Daoy (cell line): Measurements from ENCODE around the gene KCNE2. TPM values are rescaled to one million over a fixed set of nuclear protein-coding genes. Genes with fewer than 3 reads are reported as not detected.

Experiments
- DNase-seq: peaks from one replicate; pipeline ENCODE4 v3.0.0-alpha.2; 2015; ENCODE audit warnings: low read depth
- total RNA-seq: library from RNA; depleted of rRNA; stranded (reverse); fragments of >200 nt; shearing (Covaris generic); gene quantifications from 2 replicates; pipeline ENCODE4 v1.2.3, GENCODE V29; 2014; rRNA removed

KCNE2 gene
- total RNA-seq, result not detected in 2 replicates

GRCh38 chr21:34363733-34364132 is at the start of gene KCNE2:
Gene KCNE2, plus strand, starts transcription at chr21:34364006. Its CDS starts 6,473 bp downstream, at chr21:34370479.
- no peak for DNase-seq

DNA sequence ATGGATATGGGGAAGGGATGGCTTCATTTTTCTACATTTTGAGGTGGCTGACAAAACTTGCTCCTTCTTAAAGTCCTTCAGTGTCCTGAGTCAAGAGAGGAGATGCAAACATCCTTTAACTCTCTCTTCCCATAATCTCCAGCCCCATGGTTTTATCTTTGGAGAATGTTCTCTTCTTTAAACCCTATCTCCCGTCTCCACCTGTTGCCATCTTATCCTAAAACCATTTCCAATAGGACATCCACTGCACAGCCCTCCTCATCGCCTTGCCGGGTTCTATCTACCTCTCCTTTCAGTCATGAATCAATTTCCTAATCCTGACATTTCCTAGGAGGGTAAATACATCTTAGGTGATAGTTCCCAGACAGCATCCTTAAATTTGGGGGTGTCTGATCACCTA is 44.2 kb upstream of the KCNE2 start:
- no peak for DNase-seq

GRCh38 chr21:34320011-34320410 is 43.8 kb upstream of the KCNE2 start:
- DNase-seq, result no peak

- no peak for DNase-seq
Measured at GRCh38 chr21:34330055-34330454, 33.8 kb upstream of the KCNE2 start.

GRCh38 chr21:34331726-34332125 is 32.1 kb upstream of the KCNE2 start:
- no peak for DNase-seq

DNA sequence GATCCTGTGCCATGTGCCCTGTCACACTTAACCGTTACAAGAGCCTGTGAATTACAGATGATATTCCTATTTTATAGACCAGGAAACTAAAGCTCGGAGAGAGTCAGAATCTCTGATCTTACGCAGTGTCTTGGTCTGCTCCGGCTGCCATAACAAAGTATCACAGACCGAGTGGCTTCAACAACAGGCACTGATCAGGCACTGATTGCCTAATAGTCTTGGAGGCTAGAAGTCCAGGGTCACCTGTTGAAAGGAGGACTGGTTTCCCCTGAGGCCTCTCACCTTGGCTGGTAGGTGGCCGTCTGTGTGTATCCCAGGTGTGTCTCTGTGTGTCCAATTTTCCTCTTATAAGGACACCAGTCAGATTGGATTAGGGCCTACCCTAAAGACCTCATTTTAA is 31.5 kb upstream of the KCNE2 start:
- no peak for DNase-seq

DNA sequence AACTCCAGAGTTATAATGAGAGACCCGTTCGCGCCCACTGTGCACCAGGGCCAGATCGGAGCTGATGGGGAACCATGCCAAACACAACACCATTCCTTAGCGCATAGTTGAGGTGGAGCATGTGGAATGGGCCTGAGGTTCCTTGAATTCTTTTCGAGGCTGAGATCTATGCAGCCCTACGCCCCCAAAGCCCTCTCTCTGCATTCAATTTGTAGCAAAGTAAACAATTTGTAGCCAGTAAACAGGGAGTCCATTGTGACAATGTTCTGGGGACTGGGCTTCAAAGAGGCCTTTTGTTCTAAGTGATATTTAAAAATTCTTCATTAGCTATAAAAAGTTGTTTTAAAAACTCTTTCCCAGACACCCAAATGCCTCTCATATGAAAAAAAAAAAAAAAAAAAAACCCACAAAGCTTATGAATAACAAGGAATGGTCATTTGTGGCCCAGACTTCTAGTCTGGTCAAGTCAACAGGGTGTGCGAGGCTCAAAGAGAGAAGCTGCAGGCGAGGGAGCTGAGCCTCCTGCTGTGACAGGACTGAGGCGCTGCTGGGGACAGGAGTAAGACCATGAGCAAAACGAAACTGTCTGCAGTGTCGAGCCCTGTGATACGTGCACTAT is 30.6 kb upstream of the KCNE2 start:
- peak; percentile 70 for DNase-seq

DNA sequence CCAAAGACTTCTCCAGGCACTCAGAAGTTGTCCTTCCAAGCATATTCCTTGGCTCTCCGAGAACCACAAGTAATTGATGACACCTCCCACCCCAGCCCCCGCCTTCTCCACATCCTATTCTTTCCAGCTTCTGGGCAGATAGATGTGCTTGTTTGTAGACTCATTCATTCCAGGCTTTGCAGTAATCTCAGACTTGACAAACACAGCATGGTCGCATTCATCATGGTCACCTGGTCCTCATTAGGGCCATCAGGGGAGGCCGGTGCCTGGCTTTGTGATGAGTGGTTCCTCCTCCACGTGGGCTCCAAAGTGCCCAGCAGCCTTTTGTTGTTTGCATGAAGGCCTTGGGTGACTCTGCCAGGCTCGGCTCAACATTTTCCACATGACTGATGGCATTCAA is 28.5 kb upstream of the KCNE2 start:
- DNase-seq, result no peak

GRCh38 chr21:34336245-34336644 is 27.6 kb upstream of the KCNE2 start:
- peak; percentile 62 for DNase-seq

- DNase-seq, result peak; percentile 83
Measured at GRCh38 chr21:34336756-34337391, 26.9 kb upstream of the KCNE2 start.

- no peak for DNase-seq
Measured at GRCh38 chr21:34337741-34338140, 26.1 kb upstream of the KCNE2 start.

GRCh38 chr21:34338226-34338625 is 25.6 kb upstream of the KCNE2 start:
- DNase-seq, result no peak

DNA sequence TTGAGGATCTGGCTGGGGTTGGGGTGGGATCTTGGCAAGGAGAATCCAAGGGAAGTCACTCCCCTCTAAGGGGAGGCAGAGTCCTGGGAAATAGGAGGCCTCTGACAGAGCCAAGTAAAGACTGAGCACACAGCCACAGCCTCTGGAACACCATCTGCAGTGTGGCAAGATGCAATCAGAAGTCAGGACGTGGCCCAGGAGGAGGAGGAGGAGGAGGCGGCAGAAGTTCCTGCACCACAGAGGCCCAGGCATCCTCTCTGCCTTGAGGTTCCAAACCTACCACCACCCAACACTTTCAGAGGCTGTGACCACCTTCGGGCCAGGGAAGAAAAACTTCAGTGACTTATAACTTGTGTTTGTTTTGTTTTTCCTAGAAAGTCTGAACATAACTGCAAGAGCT is 23.7 kb upstream of the KCNE2 start:
- no peak for DNase-seq

- no peak for DNase-seq
Measured at GRCh38 chr21:34342476-34342875, 21.3 kb upstream of the KCNE2 start.

DNA sequence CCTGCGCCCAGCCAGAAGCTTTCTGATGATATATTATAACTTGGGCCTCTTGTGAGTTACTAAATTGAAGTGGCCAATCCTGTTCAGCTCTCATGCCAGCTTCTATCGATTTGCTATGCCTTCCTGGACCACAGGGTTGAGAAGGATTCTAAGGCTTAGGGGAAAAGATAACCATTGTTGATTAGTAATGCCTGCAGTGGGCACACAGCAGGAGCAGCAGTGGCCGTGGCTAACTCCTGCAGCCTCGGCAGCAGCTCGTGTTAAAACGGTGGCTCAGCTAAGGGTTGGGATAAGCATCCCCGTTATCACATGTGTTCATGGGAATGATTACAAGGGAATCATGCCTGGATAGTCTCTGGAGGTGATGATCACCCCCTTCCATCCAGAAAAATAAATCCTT is 20.5 kb upstream of the KCNE2 start:
- no peak for DNase-seq

DNA sequence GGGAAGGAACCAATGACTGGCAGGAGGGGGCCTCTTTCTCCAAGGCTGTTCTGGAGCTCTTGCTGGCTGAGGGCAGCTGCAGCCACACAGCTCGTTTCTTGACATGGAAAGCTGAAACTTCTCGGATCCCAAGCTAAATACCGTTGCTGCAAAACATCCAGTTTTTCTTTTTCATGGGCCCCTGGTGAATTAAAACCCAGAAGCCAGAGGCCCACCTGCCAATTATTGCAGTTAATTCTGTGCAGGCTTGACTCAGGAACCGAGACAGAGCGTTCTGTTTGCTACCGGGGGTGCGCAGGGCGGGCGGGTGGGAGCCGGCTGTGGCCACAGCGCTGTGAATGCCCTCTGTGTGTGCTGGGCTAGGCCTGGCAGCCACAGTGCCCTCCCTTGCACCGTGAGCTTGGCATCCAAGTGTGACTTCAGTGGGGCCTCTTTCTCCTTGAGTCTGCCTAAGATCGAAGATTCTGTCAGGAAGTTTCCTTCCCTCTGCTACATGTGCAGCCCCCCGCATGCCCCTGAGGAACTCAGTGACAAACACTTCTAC is 19.9 kb upstream of the KCNE2 start:
- DNase-seq, result no peak

DNA sequence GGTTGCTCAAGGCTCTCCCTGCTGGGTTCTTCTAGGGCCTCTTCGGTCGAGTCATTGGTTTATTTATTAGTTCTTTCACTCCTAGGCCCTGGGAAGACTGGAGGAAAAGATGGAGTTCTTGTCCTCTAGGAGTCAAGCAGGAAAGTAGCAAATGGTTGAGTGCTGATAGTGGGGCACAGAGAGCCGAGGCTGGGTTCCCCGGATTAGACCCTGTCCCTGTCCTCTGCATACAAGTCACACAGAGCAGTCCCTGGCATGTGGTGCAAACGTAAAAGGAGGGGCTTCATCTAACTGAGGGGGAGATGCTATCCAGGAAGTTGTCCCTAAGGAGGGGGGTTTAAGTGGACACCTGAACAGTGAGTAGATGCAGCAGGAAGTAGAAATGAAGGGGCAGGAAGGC is 19.2 kb upstream of the KCNE2 start:
- no peak for DNase-seq

GRCh38 chr21:34345091-34345871 is 18.5 kb upstream of the KCNE2 start:
- DNase-seq, result no peak

- no peak for DNase-seq
Measured at GRCh38 chr21:34345892-34346291, 17.9 kb upstream of the KCNE2 start.

GRCh38 chr21:34348890-34349519 is 14.8 kb upstream of the KCNE2 start:
- no peak for DNase-seq

GRCh38 chr21:34351786-34352241 is 12.0 kb upstream of the KCNE2 start:
- DNase-seq, result no peak

- DNase-seq, result no peak
Measured at GRCh38 chr21:34352556-34352955, 11.2 kb upstream of the KCNE2 start.
